ENCODE measurements around the gene SMARCC1.
"Not testable (repeated sequence)": the region's sequence is repeated elsewhere in the genome, so short reads cannot be mapped to it uniquely, and the experiment has no call there.

SMARCC1 gene

DNA sequence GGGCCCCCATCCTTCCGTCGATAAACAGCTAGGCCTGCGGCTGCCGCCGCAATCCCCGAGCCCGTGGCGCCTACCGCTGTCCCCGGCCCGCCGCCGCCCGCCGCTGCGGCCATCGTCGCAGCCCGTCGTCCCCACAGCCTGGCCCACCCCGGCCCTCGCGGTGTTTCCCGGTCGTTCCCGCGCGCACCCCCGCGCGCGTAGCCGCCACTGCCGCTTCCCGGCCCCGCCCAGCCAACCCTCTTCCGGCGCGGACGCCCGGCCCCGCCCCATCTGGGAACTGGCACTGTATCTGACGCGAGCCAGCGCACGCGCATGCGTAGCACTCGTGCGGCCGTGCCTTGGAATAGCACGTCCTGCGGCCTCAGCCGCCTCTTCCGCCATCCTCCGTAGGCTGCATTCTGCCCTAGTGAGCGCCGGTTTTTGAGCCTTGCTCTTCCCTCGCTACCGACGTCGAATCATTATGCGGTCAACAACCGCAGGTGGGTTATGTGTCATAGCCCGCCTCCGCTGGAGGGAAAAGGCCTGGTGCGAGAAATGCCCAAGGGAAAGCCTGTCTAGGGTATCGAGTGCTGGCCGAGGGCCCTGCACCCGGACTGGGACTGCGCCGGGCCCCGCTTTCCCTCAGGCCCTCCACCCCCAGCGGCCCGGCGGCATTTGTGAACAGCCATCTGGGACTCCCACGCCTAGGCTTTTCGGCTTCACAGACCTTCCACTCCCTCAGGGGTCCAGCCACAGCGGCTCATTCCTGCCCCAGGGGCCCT, at the start of gene SMARCC1:
TSS of gene SMARCC1 (minus strand) at position 209 of the 761 bp plus-strand sequence. CDS start at position 113, 96 bp downstream.
- H3K4me3 ChIP-seq (replicated peaks; ENCODE audit: low read depth, low read length): peak within 1 kb of the TSS; percentile 91
- peak; percentile 98 for DNase-seq (ENCODE audit: low read depth)
- TF ChIP-seq, protein P1, sequence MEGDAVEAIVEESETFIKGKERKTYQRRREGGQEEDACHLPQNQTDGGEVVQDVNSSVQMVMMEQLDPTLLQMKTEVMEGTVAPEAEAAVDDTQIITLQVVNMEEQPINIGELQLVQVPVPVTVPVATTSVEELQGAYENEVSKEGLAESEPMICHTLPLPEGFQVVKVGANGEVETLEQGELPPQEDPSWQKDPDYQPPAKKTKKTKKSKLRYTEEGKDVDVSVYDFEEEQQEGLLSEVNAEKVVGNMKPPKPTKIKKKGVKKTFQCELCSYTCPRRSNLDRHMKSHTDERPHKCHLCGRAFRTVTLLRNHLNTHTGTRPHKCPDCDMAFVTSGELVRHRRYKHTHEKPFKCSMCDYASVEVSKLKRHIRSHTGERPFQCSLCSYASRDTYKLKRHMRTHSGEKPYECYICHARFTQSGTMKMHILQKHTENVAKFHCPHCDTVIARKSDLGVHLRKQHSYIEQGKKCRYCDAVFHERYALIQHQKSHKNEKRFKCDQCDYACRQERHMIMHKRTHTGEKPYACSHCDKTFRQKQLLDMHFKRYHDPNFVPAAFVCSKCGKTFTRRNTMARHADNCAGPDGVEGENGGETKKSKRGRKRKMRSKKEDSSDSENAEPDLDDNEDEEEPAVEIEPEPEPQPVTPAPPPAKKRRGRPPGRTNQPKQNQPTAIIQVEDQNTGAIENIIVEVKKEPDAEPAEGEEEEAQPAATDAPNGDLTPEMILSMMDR (IDR thresholded peaks at IDR 0.05; ENCODE audit: low read length, missing control alignments): no peak

DNA sequence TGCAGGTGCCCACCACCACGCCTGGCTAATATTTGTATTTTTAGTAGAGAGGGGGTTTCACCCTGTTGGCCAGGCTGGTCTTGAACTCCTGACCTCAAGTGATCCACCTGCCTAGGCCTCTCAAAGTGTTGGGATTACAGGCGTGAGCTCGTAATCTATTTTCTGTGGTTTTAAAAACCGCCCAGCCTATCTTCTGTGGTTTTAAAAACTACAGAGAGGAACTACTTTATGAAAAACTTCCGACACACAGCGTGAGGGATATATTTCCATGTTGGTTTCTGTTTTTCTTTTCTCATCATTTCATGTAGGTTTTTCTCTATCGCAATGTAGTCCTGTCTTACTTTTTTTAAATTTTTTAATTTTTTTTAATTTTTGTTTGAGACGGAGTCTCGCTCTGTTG, 47.8 kb upstream of the SMARCC1 start:
- DNase-seq (ENCODE audit: low read depth); H3K4me3 ChIP-seq (replicated peaks; ENCODE audit: low read depth, low read length): not testable (repeated sequence)

DNA sequence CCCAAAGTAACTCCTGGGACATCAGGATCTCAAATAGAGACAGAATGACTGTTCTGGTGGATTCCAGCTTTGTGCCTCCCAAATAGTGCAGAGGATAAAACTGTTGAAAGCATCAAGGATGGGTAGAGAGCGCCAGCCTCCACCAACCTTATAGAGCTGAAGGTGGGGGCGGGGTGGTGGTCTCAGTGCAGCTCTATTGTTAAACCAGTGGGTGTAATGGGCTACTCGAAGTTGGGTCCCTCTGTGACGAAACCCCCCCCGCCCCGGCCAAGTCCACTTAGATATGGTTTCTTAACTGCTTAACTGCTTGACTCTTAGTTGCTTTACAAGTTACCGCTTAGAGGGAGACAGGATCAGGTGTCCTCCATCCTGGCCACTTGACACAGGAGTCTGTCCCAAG, 43.9 kb upstream of the SMARCC1 start:
- no peak for DNase-seq (ENCODE audit: low read depth)
- TF ChIP-seq, protein P1 (IDR thresholded peaks at IDR 0.05; ENCODE audit: low read length, missing control alignments): no peak

DNA sequence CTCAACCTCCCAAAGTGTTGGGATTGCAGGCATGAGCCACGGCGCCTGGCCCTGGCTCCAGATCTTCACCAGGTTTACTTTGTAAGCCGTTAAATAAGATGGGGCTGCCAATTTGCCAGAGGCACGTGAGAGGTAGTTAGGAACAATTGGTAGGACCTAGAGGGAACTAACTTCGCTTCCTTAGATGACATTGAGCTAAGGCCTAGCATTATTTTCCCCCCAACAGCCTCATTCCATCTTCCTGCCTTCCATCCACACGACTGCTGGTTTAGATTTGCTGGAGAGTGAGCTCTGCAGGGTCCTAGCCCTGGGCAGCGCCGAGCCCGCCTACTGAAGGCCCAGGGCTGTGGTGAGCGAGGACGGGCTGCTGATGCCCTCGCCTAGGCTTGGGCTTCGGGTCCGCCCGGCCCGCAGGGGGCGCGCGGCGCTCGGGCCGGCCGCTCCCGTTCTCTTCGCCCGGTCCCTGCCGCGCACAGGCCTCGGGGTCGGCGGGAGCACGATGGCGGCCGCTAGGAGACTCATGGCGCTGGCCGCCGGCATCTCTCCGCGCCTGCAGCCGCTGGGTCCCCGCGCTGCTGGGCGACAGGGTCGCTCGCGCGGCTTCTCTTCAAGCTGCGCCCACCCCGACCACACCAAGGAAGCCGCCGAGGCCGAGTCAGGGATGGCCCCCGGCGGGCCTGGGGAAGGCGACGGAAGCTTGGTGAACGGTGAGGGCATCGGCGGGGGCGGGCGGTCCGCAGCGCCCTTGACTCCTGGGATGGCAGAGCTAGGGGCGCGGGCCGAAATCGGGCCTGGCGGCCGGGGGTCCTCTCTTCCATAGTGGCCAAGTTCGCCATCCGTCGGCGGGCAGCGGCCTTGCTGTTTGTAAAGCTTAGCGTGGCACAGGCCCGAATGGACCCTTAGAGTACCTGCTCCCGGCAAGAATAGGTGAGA, 43.1 kb upstream of the SMARCC1 start:
- peak overlapping the region; percentile 95 for H3K4me3 ChIP-seq (replicated peaks; ENCODE audit: low read depth, low read length)
- TF ChIP-seq, protein P1 (IDR thresholded peaks at IDR 0.05; ENCODE audit: low read length, missing control alignments): peak; percentile 38
- DNase-seq (ENCODE audit: low read depth): peak; percentile 88

More for the DNA sequence above, 43.9 kb upstream of the SMARCC1 start:
- peak overlapping the region; percentile 95 for H3K4me3 ChIP-seq (replicated peaks; ENCODE audit: low read depth, low read length)

DNA sequence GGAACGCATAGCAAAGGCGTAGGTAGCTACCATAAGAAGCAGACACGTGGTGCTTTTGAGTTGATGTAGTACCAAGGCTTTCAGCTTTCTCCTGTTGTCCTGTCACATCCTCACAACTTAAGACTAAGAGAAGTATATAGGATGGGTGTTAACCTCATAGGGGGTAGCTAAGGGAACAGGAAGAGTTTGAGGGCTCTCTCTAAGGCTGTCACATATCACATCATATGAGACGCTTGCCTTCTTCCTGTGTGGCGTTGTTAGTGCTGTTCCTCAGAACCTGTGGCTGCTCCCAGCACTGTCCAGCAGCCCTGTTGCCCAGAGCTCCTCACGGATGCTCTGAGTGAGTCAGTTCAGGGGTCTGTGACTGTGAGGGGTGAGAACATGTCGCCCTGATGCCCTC, 35.9 kb upstream of the SMARCC1 start:
- no peak overlapping the region for H3K4me3 ChIP-seq (replicated peaks; ENCODE audit: low read depth, low read length)
- TF ChIP-seq, protein P1 (IDR thresholded peaks at IDR 0.05; ENCODE audit: low read length, missing control alignments): no peak
- DNase-seq (ENCODE audit: low read depth): no peak

DNA sequence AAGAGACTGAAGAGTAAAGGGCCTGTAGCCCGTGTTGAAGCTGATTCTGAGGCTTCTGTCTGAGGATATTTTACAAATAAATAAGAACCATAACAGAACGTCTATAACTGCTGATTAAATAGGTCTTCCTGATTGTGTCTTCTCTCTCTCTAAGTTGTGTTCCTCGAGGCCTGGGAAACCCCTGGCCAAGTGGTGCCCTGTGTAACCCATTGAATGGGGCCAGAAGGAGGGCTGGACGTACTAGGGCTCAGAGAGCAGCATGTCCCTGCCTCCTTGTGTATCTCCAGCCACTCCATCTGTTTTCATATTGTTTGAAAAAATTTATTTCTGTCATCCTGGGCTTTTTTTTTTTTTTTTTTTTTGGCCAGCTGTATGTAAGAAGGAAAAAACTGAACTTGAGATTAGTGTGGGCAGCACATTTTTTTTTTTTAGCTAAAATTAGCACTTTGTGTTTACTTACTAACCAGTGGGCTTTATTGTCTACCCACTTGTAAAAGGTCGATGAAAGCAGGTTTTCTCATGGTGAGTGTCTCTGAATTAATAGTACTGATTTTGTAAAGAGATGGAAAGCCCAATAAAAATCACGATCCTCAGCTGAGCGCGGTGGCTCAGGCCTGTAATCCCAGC, 32.0 kb upstream of the SMARCC1 start:
- TF ChIP-seq, protein P1 (IDR thresholded peaks at IDR 0.05; ENCODE audit: low read length, missing control alignments): no peak
- no peak overlapping the region for H3K4me3 ChIP-seq (replicated peaks; ENCODE audit: low read depth, low read length)
- no peak for DNase-seq (ENCODE audit: low read depth)

DNA sequence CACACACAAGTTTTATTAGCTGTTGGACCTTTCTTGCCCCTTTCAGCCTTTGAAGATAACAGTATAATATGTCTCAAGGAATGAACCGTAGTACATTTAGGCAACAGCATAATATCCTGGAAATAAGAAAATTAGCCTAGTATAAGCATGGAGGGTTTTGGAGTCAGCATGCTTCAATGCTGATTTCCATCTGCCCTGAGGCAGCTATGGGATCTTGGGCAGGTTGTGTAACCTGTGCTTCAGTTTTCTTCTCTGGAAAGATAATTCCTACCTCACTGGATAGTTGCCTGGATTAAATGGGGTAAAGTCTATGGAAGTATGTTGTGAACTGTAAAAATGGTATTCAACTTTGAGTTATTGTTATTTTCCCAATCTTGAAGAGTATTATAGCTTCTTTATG, 22.9 kb upstream of the SMARCC1 start:
- H3K4me3 ChIP-seq (replicated peaks; ENCODE audit: low read depth, low read length): no peak overlapping the region
- no peak for DNase-seq (ENCODE audit: low read depth)
- TF ChIP-seq, protein P1 (IDR thresholded peaks at IDR 0.05; ENCODE audit: low read length, missing control alignments): no peak

Data from fibroblast of pulmonary artery (primary cell).